ENCODE results near the gene ISLR.

- no peak for TF ChIP-seq EZH2 (IDR thresholded peaks at IDR 0.05; ENCODE audit: insufficient read depth, poor library complexity, severe bottlenecking)
- no peak for TF ChIP-seq EZH2phosphoT487 (IDR thresholded peaks at IDR 0.05; ENCODE audit: insufficient read depth, low read depth)
These were observed 12.3 kb downstream of the ISLR start for GRCh38 chr15:74185710-74186348.
